GM12878 (cell line): ENCODE data around the gene IL22. TPM values are rescaled to one million over a fixed set of nuclear protein-coding genes. Genes with fewer than 3 reads are reported as not detected.

ENCODE experiments used
- ATAC-seq: fragments of 200-7000 bp; cut with Tn5 transposase; 3 replicates; pipeline ENCODE4 v1.9.1; 2020; ENCODE audit warnings: mild to moderate bottlenecking, moderate library complexity
- BruUV-seq: library from RNA; stranded (reverse); fragments of 400-500 nt; replicated peaks from 2 replicates; lab custom pipeline; 2021; lab: Mats Ljungman, UMichigan
- CTCF ChIA-PET: fragments of 300-600 bp; sonication (Branson Sonifier 250); formaldehyde crosslinking; extraction: SDS; loops from one replicate; lab custom pipeline; 2021; ENCODE audit warnings: inconsistent platforms; lab: Yijun Ruan, JAX
- POLR2A ChIA-PET: fragments of 350-600 bp; formaldehyde crosslinking; extraction: SDS; loops from one replicate; lab custom pipeline; 2021; ENCODE audit warnings: inconsistent platforms; lab: Charles Lee
- RAD21 ChIA-PET: fragments of 300-600 bp; sonication (Branson Sonifier 250); formaldehyde crosslinking; loops from one replicate; lab custom pipeline; 2023; ENCODE audit warnings: antibody characterized with exemption; ENCODE audit not compliant: unreplicated experiment; lab: Charles Lee
- SMC1A ChIA-PET: fragments of 300-600 bp; sonication (Branson Sonifier 250); formaldehyde crosslinking; loops from one replicate; lab custom pipeline; 2023; ENCODE audit not compliant: unreplicated experiment, uncharacterized antibody; lab: Charles Lee
- DNase-seq: peaks from one replicate; pipeline ENCODE4 v3.0.0-alpha.2; 2011; ENCODE audit warnings: low read depth, low spot score
- FAIRE-seq: peaks from 3 replicates; lab custom pipeline; 2011; peaks lifted over from hg19 to GRCh38; lab: Jason Lieb, UNC
- H2AFZ ChIP-seq: 2 replicates; pipeline ENCODE4 v1.6.0; 2011; ENCODE audit warnings: low read depth, low read length, control low read depth; ENCODE audit not compliant: control insufficient read depth
- H3K27ac ChIP-seq: 2 replicates; pipeline ENCODE4 v1.5.1; 2011; ENCODE audit warnings: control low read depth; ENCODE audit not compliant: control insufficient read depth, insufficient read depth
- H3K27me3 ChIP-seq, 2 experiments: replicated peaks in 1 of 2; 2 replicates each; pipeline versions ENCODE4 v1.6.0 to v1.6.1; 2011; ENCODE audit warnings: low read length in 1 of 2; ENCODE audit not compliant: control insufficient read depth in 2 of 2, insufficient read depth in 2 of 2
- H3K36me3 ChIP-seq, 2 experiments: 2 replicates each; pipeline ENCODE4 v1.5.1; 2011; ENCODE audit warnings: low read length in 1 of 2; ENCODE audit not compliant: control insufficient read depth in 2 of 2, insufficient read depth in 2 of 2
- H3K4me1 ChIP-seq: 2 replicates; pipeline ENCODE4 v1.6.1; 2011; ENCODE audit warnings: mild to moderate bottlenecking, low read length, moderate library complexity, mixed read lengths; ENCODE audit not compliant: control insufficient read depth, insufficient read depth
- H3K4me2 ChIP-seq: 2 replicates; pipeline ENCODE4 v1.6.0; 2011; ENCODE audit warnings: control low read depth; ENCODE audit not compliant: control insufficient read depth, insufficient read depth
- H3K4me3 ChIP-seq: fragments of 200-600 bp; sonication (generic); 2 replicates; pipeline ENCODE4 v1.5.1; 2016
- H3K79me2 ChIP-seq: 2 replicates; pipeline ENCODE4 v1.6.0; 2011; ENCODE audit warnings: low read length; ENCODE audit not compliant: control insufficient read depth, insufficient read depth
- H3K9ac ChIP-seq: 2 replicates; pipeline ENCODE4 v1.8.0; 2011; ENCODE audit warnings: low read length, control low read depth, mixed read lengths; ENCODE audit not compliant: control insufficient read depth, insufficient read depth
- H3K9me3 ChIP-seq: replicated peaks from 3 replicates; pipeline ENCODE4 v1.5.1; 2011; ENCODE audit warnings: mild to moderate bottlenecking, low read length; ENCODE audit not compliant: control insufficient read depth, insufficient read depth
- H4K20me1 ChIP-seq: 2 replicates; pipeline ENCODE4 v1.6.0; 2011; ENCODE audit not compliant: control insufficient read depth, insufficient read depth
- BCL11A ChIP-seq: IDR thresholded peaks from 2 replicates; pipeline ENCODE4 v1.6.1; 2011; ENCODE audit warnings: low read depth, low read length
- ELK1 ChIP-seq: IDR thresholded peaks from 2 replicates; pipeline ENCODE4 v1.6.1; 2012; ENCODE audit warnings: low read depth, low read length, improper control_type of control experiment
- FOXK2 ChIP-seq: fragments of 450-650 bp; IDR thresholded peaks from 2 replicates; pipeline ENCODE4 v1.6.1; 2017; ENCODE audit warnings: mild to moderate bottlenecking, moderate library complexity
- MTA2 ChIP-seq: fragments of 450-650 bp; IDR thresholded peaks from 2 replicates; pipeline ENCODE4 v1.6.1; 2016; ENCODE audit warnings: low read depth, mild to moderate bottlenecking, moderate library complexity
- RELA ChIP-seq: fragments of 450-650 bp; IDR thresholded peaks from 2 replicates; pipeline ENCODE4 v1.8.0; 2014; ENCODE audit warnings: borderline replicate concordance; ENCODE audit not compliant: partially characterized antibody
- SMAD5 ChIP-seq: IDR thresholded peaks from 2 replicates; pipeline ENCODE4 v1.6.1; 2016; ENCODE audit warnings: antibody characterized with exemption, low read depth
- TARDBP ChIP-seq: IDR thresholded peaks from 2 replicates; pipeline ENCODE4 v1.6.1; 2016; ENCODE audit warnings: borderline replicate concordance
- WGBS: methylation state at CpG from one replicate; pipeline ENCODE4 v1.1.6; 2016; ENCODE audit warnings: low lambda C conversion rate; ENCODE audit not compliant: insufficient replicate concordance, insufficient coverage; ENCODE audit errors: missing lambda C conversion rate; 5-methylcytosine and 5-hydroxymethylcytosine counted together
- in situ Hi-C: fragments of 300-500 bp; cut with MboI; formaldehyde crosslinking; loops from 9 replicates; pipeline ENCODE4 v1.14.3; 2018; ENCODE audit warnings: mixed read lengths
- intact Hi-C: fragments of 100-400 bp; cut with micrococcal nuclease; formaldehyde crosslinking; loops from one replicate; pipeline ENCODE4 v1.14.2; 2022; ENCODE audit not compliant: unreplicated experiment
- polyA plus RNA-seq, 11 experiments: library from polyadenylated mRNA; depleted of rRNA in 4 of 11; unstranded in 6 of 11; stranded (reverse) in 5 of 11; fragments of >200 nt; fragmentation: Nextera tagmentation in 4 of 11; fragmentation: Illumina TruSeq in 1 of 11; extraction: Ambion mirVana in 4 of 11; extraction: Trizol in 1 of 11; gene quantifications; 1 replicate in 1 of 11; 2 replicates in 10 of 11; pipeline versions ENCODE4 v1.2.1 to v1.2.3, GENCODE V29; 2011 to 2016; ENCODE audit warnings: inconsistent platforms in 2 of 11, missing spikeins in 2 of 11, low read depth in 1 of 11
- total RNA-seq, 4 experiments: library from RNA; depleted of rRNA in 3 of 4; stranded (reverse); fragments of >200 nt in 3 of 4; fragmentation: Illumina TruSeq in 1 of 4; extraction: Trizol in 1 of 4; gene quantifications; 2 replicates each; pipeline versions ENCODE4 v1.2.1 to v1.2.3, GENCODE V29; 2013 to 2021
- TF ChIP-seq, protein P1 (sequence below): fragments of 450-650 bp; IDR thresholded peaks from 2 replicates; pipeline ENCODE4 v1.6.1; 2017; ENCODE audit warnings: antibody characterized with exemption, mild to moderate bottlenecking, moderate library complexity
- TF ChIP-seq, protein P2 (sequence below): IDR thresholded peaks from 2 replicates; pipeline ENCODE4 v1.6.1; 2011; ENCODE audit warnings: low read depth, low read length, improper control_type of control experiment, borderline replicate concordance

IL22 gene
- total and polyA plus RNA-seq, 10 of the 15 experiments (the other 5 are each of a cell fraction or from before 2014, with no cell fraction given): not detected

GRCh38 chr12:68297929-68298328 is 44.5 kb upstream of the IL22 start:
- FAIRE-seq (no peak), DNase-seq (no peak), ATAC-seq (no peak)
- no peaks in the 10 kb centered on the region; the same call in 1 of the 3 replicates for H3K9me3 ChIP-seq
- ChIA-PET RAD21 (interaction anchor here (1.1 kb wide), 1 partner anchor 19 kb away, joined by 3 read pairs; no protein-coding TSS in a partner anchor), POLR2A (no interaction called here), CTCF (interaction anchor here (1.5 kb wide), 1 partner anchor 20 kb away, joined by 6 read pairs; no protein-coding TSS in a partner anchor), SMC1A (interaction anchor here (0.7 to 3.4 kb wide), 2 partner anchors 10 to 75 kb away, joined by 3 to 13 read pairs; no protein-coding TSS in a partner anchor)
- H2AFZ ChIP-seq: no peak overlapping the region
- no peaks in the 10 kb centered on the region for H3K4me1 ChIP-seq
- H3K27ac ChIP-seq: no peak overlapping the region
- BruUV-seq: no TSS peak
- no peaks in the 10 kb centered on the region for H4K20me1 ChIP-seq
- TF ChIP-seq ELK1 (no peak), FOXK2 (no peak), RELA (no peak), SMAD5 (no peak), BCL11A (no peak), TARDBP (no peak), MTA2 (no peak)
- TF ChIP-seq, protein P1, sequence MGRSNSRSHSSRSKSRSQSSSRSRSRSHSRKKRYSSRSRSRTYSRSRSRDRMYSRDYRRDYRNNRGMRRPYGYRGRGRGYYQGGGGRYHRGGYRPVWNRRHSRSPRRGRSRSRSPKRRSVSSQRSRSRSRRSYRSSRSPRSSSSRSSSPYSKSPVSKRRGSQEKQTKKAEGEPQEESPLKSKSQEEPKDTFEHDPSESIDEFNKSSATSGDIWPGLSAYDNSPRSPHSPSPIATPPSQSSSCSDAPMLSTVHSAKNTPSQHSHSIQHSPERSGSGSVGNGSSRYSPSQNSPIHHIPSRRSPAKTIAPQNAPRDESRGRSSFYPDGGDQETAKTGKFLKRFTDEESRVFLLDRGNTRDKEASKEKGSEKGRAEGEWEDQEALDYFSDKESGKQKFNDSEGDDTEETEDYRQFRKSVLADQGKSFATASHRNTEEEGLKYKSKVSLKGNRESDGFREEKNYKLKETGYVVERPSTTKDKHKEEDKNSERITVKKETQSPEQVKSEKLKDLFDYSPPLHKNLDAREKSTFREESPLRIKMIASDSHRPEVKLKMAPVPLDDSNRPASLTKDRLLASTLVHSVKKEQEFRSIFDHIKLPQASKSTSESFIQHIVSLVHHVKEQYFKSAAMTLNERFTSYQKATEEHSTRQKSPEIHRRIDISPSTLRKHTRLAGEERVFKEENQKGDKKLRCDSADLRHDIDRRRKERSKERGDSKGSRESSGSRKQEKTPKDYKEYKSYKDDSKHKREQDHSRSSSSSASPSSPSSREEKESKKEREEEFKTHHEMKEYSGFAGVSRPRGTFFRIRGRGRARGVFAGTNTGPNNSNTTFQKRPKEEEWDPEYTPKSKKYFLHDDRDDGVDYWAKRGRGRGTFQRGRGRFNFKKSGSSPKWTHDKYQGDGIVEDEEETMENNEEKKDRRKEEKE: no peak
- TF ChIP-seq, protein P2, sequence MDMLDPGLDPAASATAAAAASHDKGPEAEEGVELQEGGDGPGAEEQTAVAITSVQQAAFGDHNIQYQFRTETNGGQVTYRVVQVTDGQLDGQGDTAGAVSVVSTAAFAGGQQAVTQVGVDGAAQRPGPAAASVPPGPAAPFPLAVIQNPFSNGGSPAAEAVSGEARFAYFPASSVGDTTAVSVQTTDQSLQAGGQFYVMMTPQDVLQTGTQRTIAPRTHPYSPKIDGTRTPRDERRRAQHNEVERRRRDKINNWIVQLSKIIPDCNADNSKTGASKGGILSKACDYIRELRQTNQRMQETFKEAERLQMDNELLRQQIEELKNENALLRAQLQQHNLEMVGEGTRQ: no peak
- no peaks in the 10 kb centered on the region for H3K79me2 ChIP-seq
- 90% methylated on average over 4 of the region's 4 CpGs for WGBS
- intact Hi-C loops (no loop called here), in situ Hi-C loops (no loop called here)
- H3K27me3 ChIP-seq: no peaks in the 10 kb centered on the region
- H3K4me3 ChIP-seq: no peak overlapping the region
- no peak overlapping the region for H3K4me2 ChIP-seq
- no peak overlapping the region for H3K9ac ChIP-seq
- H3K36me3 ChIP-seq: no peaks in the 10 kb centered on the region; a peak in 1 of 4 replicates
